H7 (cell line): ENCODE data around the gene DIPK1A. TPM values are rescaled to one million over a fixed set of nuclear protein-coding genes. Genes with fewer than 3 reads are reported as not detected.

Source experiments
- DNase-seq: peaks from one replicate; pipeline ENCODE4 v3.0.0; 2012
- H3K27me3 ChIP-seq: 2 replicates; pipeline ENCODE4 v1.6.0; 2011; ENCODE audit warnings: mild to moderate bottlenecking, low read length; ENCODE audit not compliant: control insufficient read depth, insufficient read depth
- H3K36me3 ChIP-seq: replicated peaks from 2 replicates; pipeline ENCODE4 v1.5.1; 2011; ENCODE audit warnings: low read length; ENCODE audit not compliant: control insufficient read depth, insufficient read depth
- H3K4me3 ChIP-seq: 2 replicates; pipeline ENCODE4 v1.5.1; 2011; ENCODE audit warnings: low read depth, mild to moderate bottlenecking, control low read depth, low read length, moderate library complexity; ENCODE audit not compliant: insufficient read depth
- total RNA-seq: library from RNA; depleted of rRNA; stranded (reverse); fragments of >200 nt; shearing (Covaris generic); gene quantifications from 2 replicates; pipeline ENCODE4 v1.2.3, GENCODE V29; 2014

Gene DIPK1A
- total RNA-seq, 1 experiment from 2014 or later: 3.1 TPM

GRCh38 chr1:92820551-92820950, 140.7 kb downstream of the DIPK1A start:
- no peaks in the 10 kb centered on the region for H3K36me3 ChIP-seq
- H3K27me3 ChIP-seq: no peaks in the 10 kb centered on the region
- no peak for DNase-seq
- H3K4me3 ChIP-seq: no peak overlapping the region

- H3K27me3 ChIP-seq: no peaks in the 10 kb centered on the region
- no peak overlapping the region for H3K4me3 ChIP-seq
- DNase-seq: no peak
- H3K36me3 ChIP-seq: no peaks in the 10 kb centered on the region
These were observed 141.2 kb downstream of the DIPK1A start for GRCh38 chr1:92820024-92820423.

- no peaks in the 10 kb centered on the region for H3K27me3 ChIP-seq
- peak; percentile 48 for DNase-seq
- H3K36me3 ChIP-seq: no peaks in the 10 kb centered on the region
- no peak overlapping the region for H3K4me3 ChIP-seq
These were observed 143.1 kb downstream of the DIPK1A start for GRCh38 chr1:92817986-92818764.

- H3K36me3 ChIP-seq: no peaks in the 10 kb centered on the region
- H3K27me3 ChIP-seq: no peaks in the 10 kb centered on the region
- DNase-seq: no peak
- no peak overlapping the region for H3K4me3 ChIP-seq
These were observed 144.0 kb downstream of the DIPK1A start for GRCh38 chr1:92817137-92817697.

- Histone ChIP-seq H3K36me3 (no peaks in the 10 kb centered on the region), H3K27me3 (no peaks in the 10 kb centered on the region), H3K4me3 (no peak overlapping the region)
- DNase-seq: no peak
These were observed 144.5 kb downstream of the DIPK1A start for GRCh38 chr1:92816732-92817131.

GRCh38 chr1:92808381-92808780, 152.9 kb downstream of the DIPK1A start:
- no peak overlapping the region for H3K4me3 ChIP-seq
- no peaks in the 10 kb centered on the region for H3K27me3 ChIP-seq
- no peak for DNase-seq

GRCh38 chr1:92805216-92805615, 156.0 kb downstream of the DIPK1A start:
- no peak for DNase-seq
- Histone ChIP-seq H3K4me3 (no peak overlapping the region), H3K36me3 (no peaks in the 10 kb centered on the region), H3K27me3 (no peaks in the 10 kb centered on the region)

More at GRCh38 chr1:92808381-92808780, 152.9 kb downstream of the DIPK1A start:
- no peaks in the 10 kb centered on the region for H3K36me3 ChIP-seq

GRCh38 chr1:92804721-92805201, 156.5 kb downstream of the DIPK1A start:
- peak; percentile 54 for DNase-seq
- Histone ChIP-seq H3K27me3 (no peaks in the 10 kb centered on the region), H3K36me3 (no peaks in the 10 kb centered on the region), H3K4me3 (no peak overlapping the region)

GRCh38 chr1:92803140-92803887, 157.9 kb downstream of the DIPK1A start:
- H3K36me3 ChIP-seq: no peaks in the 10 kb centered on the region
- DNase-seq: no peak
- no peak overlapping the region for H3K4me3 ChIP-seq
- H3K27me3 ChIP-seq: no peaks in the 10 kb centered on the region

GRCh38 chr1:92797961-92798360, 163.3 kb downstream of the DIPK1A start:
- no peak overlapping the region for H3K4me3 ChIP-seq
- H3K27me3 ChIP-seq: no peaks in the 10 kb centered on the region
- H3K36me3 ChIP-seq: no peaks in the 10 kb centered on the region
- no peak for DNase-seq

- Histone ChIP-seq H3K36me3 (no peaks in the 10 kb centered on the region), H3K27me3 (no peaks in the 10 kb centered on the region), H3K4me3 (no peak overlapping the region)
- no peak for DNase-seq
These were observed 164.0 kb downstream of the DIPK1A start for GRCh38 chr1:92797297-92797696.

GRCh38 chr1:92795166-92795565, 166.1 kb downstream of the DIPK1A start:
- no peaks in the 10 kb centered on the region for H3K36me3 ChIP-seq
- no peak for DNase-seq
- H3K27me3 ChIP-seq: no peaks in the 10 kb centered on the region
- H3K4me3 ChIP-seq: no peak overlapping the region

- no peaks in the 10 kb centered on the region for H3K36me3 ChIP-seq
- no peaks in the 10 kb centered on the region for H3K27me3 ChIP-seq
- peak; percentile 55 for DNase-seq
- H3K4me3 ChIP-seq: no peak overlapping the region
These were observed 168.9 kb downstream of the DIPK1A start for GRCh38 chr1:92792340-92792782.
